Effector memory CD8-positive, alpha-beta T cell (primary cell): Measurements from ENCODE around the gene CLSTN2.

Source experiments
- ATAC-seq: fragments of 150-1000 bp; cut with Tn5 transposase; replicated peaks from 2 replicates; pipeline ENCODE4 v1.10.0; 2021; ENCODE audit warnings: mild to moderate bottlenecking, moderate library complexity
- DNase-seq, 3 experiments: peaks; one replicate each; pipeline ENCODE4 v3.0.0; 2021
- H3K27ac Mint-ChIP-seq, 2 donors: one replicate each; pipeline ENCODE4 v1.8.0; 2022; ENCODE audit warnings: mild to moderate bottlenecking in 2 of 2, mixed read lengths in 2 of 2, moderate library complexity in 2 of 2
- H3K27me3 Mint-ChIP-seq, 2 donors: one replicate each; pipeline ENCODE4 v1.8.0; 2022; ENCODE audit warnings: mixed read lengths in 2 of 2
- H3K36me3 Mint-ChIP-seq: one replicate; pipeline ENCODE4 v1.8.0; 2022; ENCODE audit warnings: mild to moderate bottlenecking, moderate library complexity, mixed read lengths; ENCODE audit not compliant: insufficient read depth
- H3K4me1 Mint-ChIP-seq, 2 donors: one replicate each; pipeline ENCODE4 v1.8.0; 2022; ENCODE audit warnings: low read depth in 2 of 2, mixed read lengths in 2 of 2
- H3K4me3 Mint-ChIP-seq, 2 donors: one replicate each; pipeline ENCODE4 v1.8.0; 2022; ENCODE audit warnings: mild to moderate bottlenecking in 2 of 2, mixed read lengths in 2 of 2, moderate library complexity in 2 of 2
- H3K9me3 Mint-ChIP-seq, 2 donors: one replicate each; pipeline ENCODE4 v1.8.0; 2022; ENCODE audit warnings: mixed read lengths in 2 of 2

Gene CLSTN2

GRCh38 chr3:139994891-139995290 lies 59.9 kb downstream of the CLSTN2 start:
- DNase-seq (no peak), ATAC-seq (no peak)
- no peak overlapping the region for H3K27ac Mint-ChIP-seq
- no peaks in the 10 kb centered on the region for H3K36me3 Mint-ChIP-seq
- H3K9me3 Mint-ChIP-seq: peaks cover 0 to 7% of the 10 kb centered on the region in 2 donors
- H3K4me1 Mint-ChIP-seq: no peaks in the 10 kb centered on the region
- H3K4me3 Mint-ChIP-seq: no peak overlapping the region
- no peaks in the 10 kb centered on the region for H3K27me3 Mint-ChIP-seq

GRCh38 chr3:140004271-140004670 lies 69.3 kb downstream of the CLSTN2 start:
- Mint-ChIP-seq H3K4me1 (no peaks in the 10 kb centered on the region), H3K9me3 (no peaks in the 10 kb centered on the region), H3K27me3 (no peaks in the 10 kb centered on the region), H3K4me3 (no peak overlapping the region), H3K36me3 (no peaks in the 10 kb centered on the region), H3K27ac (no peak overlapping the region)
- no peak for DNase-seq
- ATAC-seq: no peak

DNA sequence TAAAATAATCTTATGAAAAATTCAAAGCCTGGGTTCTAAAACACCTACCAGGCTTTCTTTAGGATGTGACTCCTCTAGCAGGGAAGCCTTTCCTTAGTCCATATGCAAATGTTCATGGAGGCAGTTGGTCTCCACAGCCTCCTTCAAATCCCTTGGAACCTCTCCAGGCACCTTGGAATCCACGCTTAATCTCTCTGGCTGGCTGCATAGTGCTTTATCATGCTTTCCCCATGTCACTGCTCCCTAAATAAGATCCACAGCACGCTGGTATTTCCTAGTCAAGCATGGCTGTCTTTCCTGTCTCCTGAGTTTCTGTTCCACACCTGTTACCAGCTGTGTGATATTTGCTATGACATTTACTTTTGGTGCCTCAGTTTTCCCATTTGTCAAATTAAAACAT lies 71.3 kb downstream of the CLSTN2 start:
- Mint-ChIP-seq H3K9me3 (no peaks in the 10 kb centered on the region), H3K27ac (no peak overlapping the region), H3K36me3 (no peaks in the 10 kb centered on the region), H3K27me3 (peaks cover 0 to under 1% of the 10 kb centered on the region in 2 donors), H3K4me1 (no peaks in the 10 kb centered on the region), H3K4me3 (no peak overlapping the region)
- ATAC-seq (no peak), DNase-seq (no peak)

GRCh38 chr3:140007081-140007480 lies 72.1 kb downstream of the CLSTN2 start:
- Mint-ChIP-seq H3K27ac (no peak overlapping the region), H3K4me3 (no peak overlapping the region), H3K36me3 (no peaks in the 10 kb centered on the region), H3K9me3 (no peaks in the 10 kb centered on the region), H3K4me1 (no peaks in the 10 kb centered on the region), H3K27me3 (peaks cover 0 to 8% of the 10 kb centered on the region in 2 donors)
- ATAC-seq (no peak), DNase-seq (no peak)

DNA sequence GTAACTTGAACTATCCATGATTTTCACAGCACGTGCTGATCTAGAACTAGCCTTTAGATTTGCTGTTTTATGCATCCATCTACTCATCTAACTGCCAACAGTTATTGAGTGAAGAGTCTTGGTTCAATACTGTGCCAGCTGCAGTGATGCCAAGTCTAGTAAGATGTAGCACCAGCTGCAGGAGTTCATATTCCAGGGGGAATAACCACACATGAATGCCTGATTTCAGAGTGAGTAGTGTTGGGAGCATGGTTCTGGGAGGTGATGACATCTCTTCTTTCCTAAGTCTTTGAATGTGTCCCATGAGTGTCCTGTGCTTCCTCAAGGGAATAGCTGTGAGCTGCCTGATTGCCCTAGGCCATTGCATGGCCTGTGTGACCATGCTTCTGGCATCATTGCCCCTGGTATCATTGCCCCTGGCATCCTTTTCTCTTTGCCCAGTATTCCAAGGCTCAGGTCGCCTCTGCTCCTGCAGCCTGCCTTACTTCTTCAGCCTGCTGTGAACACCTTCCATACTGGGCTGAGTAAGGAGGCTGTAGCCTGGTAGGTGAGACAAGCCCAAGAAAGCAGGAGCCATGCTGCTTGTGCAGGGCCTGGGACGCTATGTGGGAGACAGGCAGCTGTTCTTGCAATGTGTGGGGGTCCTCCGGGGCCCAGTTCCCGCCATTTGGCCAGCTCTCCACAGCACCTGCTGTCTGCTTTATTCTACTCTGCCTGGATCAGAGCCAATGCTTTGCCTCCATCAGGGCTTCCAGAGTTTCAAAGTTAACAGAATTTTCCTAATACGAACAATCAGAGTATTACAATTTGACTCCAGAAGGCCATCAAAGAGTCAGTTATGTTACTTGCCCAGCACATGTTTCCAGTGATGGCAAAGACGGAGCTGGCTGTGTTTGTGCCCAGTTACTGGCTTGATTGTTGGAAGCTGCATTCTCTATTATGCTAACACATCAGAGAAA lies 73.2 kb downstream of the CLSTN2 start:
- Mint-ChIP-seq H3K27me3 (peaks cover 0 to 14% of the 10 kb centered on the region in 2 donors), H3K4me3 (no peak overlapping the region), H3K27ac (no peak overlapping the region), H3K36me3 (no peaks in the 10 kb centered on the region), H3K9me3 (no peaks in the 10 kb centered on the region), H3K4me1 (no peaks in the 10 kb centered on the region)
- DNase-seq (no peak), ATAC-seq (no peak)

DNA sequence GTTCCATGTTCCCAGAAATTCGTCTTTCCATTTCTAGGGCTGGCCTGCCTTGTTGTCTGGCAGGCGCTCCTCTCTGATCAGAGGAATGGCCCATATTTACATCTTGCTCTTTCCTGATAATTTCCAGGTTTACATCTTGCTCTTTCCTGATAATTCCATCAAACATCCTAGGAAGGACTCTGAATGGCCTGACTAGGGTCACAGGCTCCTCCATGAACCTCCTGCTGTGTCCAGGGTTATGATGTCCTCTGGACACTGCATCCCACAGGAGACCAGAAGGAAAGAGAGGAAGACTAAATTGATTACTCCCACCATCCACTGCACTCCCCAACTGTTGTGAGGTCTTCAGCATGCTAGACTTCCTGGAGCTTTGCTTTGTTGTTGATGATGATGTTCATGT lies 75.4 kb downstream of the CLSTN2 start:
- H3K27ac Mint-ChIP-seq: no peak overlapping the region
- DNase-seq (no peak), ATAC-seq (no peak)
- no peaks in the 10 kb centered on the region for H3K36me3 Mint-ChIP-seq
- peaks cover 9 to 14% of the 10 kb centered on the region in 2 donors for H3K27me3 Mint-ChIP-seq
- H3K4me1 Mint-ChIP-seq: no peaks in the 10 kb centered on the region
- no peak overlapping the region for H3K4me3 Mint-ChIP-seq
- H3K9me3 Mint-ChIP-seq: no peaks in the 10 kb centered on the region

DNA sequence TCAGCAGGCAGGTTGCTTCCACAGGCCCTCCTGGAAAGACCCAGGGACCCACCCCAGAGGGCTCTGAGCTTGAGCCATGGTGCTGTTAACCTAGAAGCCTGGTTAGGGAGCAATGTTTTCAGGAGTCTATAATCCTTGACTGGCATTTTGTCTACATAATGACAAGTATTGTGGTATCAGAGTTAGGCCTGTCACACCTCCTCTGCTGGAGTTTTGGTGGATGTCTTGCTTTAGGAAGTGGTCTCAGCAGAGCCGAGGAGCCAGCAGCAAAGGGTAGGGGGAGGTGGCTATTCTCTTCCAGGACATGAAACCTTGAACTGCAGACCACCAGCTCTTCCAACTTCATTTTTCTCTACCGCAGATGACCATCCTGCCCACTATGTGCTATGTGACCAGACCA lies 76.1 kb downstream of the CLSTN2 start:
- H3K36me3 Mint-ChIP-seq: no peaks in the 10 kb centered on the region
- no peaks in the 10 kb centered on the region for H3K4me1 Mint-ChIP-seq
- DNase-seq (no peak), ATAC-seq (no peak)
- H3K27me3 Mint-ChIP-seq: peaks cover 9 to 14% of the 10 kb centered on the region in 2 donors
- no peaks in the 10 kb centered on the region for H3K9me3 Mint-ChIP-seq
- H3K27ac Mint-ChIP-seq: no peak overlapping the region
- no peak overlapping the region for H3K4me3 Mint-ChIP-seq

GRCh38 chr3:140011611-140012277 lies 76.8 kb downstream of the CLSTN2 start:
- no peak for ATAC-seq
- Mint-ChIP-seq H3K27ac (no peak overlapping the region), H3K4me1 (no peaks in the 10 kb centered on the region), H3K4me3 (no peak overlapping the region), H3K27me3 (peaks cover 9 to 14% of the 10 kb centered on the region in 2 donors), H3K36me3 (no peaks in the 10 kb centered on the region), H3K9me3 (no peaks in the 10 kb centered on the region)
- no peak for DNase-seq

DNA sequence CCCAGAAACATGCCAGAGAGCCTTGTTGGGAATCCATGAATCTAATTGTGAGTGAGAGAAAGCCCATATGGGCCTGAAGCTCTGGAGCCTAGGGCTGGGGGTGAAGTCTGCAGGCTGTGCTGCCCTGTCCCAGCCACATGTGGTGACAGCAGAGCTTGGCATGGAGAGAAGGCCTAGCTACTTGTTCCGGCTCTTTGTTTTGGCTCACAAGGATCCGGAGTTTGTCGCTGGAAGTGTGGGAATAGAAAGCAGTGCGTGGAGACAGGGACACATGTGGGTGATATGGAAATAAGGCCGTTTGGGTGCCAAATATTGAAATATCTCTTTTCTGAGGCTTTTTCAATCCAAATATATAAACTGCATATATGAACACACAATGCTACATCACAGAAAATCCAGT lies 78.2 kb downstream of the CLSTN2 start:
- DNase-seq (no peak), ATAC-seq (no peak)
- Mint-ChIP-seq H3K4me1 (no peaks in the 10 kb centered on the region), H3K36me3 (no peaks in the 10 kb centered on the region), H3K4me3 (no peak overlapping the region), H3K9me3 (no peaks in the 10 kb centered on the region), H3K27me3 (peaks cover 9 to 14% of the 10 kb centered on the region in 2 donors), H3K27ac (no peak overlapping the region)

DNA sequence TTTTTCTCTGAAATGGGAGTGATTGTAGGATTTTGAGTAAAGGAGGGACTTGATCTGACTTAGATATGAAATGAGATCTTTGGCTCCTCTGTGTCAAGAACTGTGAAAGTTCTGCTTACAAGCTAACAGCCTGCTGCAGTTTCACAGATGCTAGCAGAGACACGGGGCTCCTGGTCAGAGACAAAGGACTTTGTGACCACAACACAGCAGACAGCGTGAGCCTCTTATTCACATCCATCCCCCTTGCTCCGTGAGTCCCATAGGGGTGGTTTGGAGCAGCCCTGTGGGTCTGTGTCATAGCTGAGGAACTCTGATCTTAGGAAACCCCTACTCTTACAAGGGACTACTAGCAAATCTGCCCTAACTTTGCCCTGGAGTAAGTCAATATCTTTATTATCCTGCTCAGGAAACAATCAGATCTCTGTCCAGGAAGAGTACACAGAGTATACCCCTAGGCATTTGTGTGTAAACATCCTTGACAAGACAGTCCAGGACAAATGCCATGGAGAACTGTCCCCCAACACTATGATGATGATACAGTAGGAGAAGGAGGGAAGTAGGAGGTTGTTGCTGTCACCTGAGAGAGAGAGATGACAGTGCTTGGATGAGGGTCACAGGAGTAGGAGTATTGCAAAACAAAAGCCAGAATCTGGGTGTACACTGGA lies 80.0 kb downstream of the CLSTN2 start:
- no peak overlapping the region for H3K27ac Mint-ChIP-seq
- H3K36me3 Mint-ChIP-seq: no peaks in the 10 kb centered on the region
- H3K4me3 Mint-ChIP-seq: no peak overlapping the region
- H3K9me3 Mint-ChIP-seq: no peaks in the 10 kb centered on the region
- ATAC-seq (no peak), DNase-seq (no peak)
- H3K27me3 Mint-ChIP-seq: peaks cover 9 to 14% of the 10 kb centered on the region in 2 donors
- no peaks in the 10 kb centered on the region for H3K4me1 Mint-ChIP-seq

DNA sequence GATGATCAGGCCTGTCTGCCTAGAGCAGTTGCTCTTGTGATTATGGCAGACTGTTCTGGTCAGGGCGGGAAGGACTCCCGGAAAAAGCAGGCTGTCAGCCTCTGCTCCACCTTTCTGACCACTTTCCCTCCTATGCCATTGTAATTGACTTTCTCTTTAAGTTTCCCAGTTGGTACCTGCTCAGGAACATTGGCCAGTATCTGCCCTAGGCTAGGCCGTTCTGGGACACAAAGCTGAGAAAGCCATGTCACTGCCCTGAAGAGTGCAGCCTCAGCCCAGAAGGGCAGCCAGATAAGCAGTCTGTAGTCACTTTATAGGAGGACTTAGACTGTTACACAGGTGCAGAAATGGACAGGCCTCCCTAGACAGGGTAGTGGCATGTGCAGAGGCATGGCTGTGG lies 80.8 kb downstream of the CLSTN2 start:
- Mint-ChIP-seq H3K36me3 (no peaks in the 10 kb centered on the region), H3K9me3 (no peaks in the 10 kb centered on the region), H3K4me1 (no peaks in the 10 kb centered on the region), H3K4me3 (no peak overlapping the region), H3K27ac (no peak overlapping the region), H3K27me3 (peaks cover 9 to 14% of the 10 kb centered on the region in 2 donors)
- ATAC-seq: no peak
- no peak for DNase-seq

DNA sequence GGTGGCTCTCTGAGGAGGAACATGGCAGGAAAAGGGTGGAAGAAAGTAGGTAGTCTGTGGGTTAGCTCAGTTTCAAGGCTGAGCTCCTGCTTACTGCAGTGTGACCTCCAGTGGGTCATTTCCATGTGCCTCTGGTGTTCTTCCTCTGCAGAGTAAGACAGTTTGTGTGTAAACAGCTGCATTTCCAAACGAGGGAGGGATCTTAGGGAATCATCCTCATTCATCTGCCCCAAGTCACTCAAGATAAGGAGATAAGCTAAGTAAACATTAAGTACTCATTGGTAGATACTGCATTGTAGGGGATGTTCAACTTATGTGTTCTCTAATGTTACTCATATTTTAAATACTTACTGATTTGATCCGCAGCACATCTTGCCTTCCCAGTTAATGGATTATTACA lies 83.6 kb downstream of the CLSTN2 start:
- ATAC-seq: no peak
- no peak overlapping the region for H3K27ac Mint-ChIP-seq

GRCh38 chr3:140019946-140020345 lies 85.0 kb downstream of the CLSTN2 start:
- Mint-ChIP-seq H3K4me1 (no peaks in the 10 kb centered on the region), H3K9me3 (peaks cover 0 to 9% of the 10 kb centered on the region in 2 donors), H3K4me3 (no peak overlapping the region), H3K27ac (no peak overlapping the region), H3K36me3 (peaks cover 3% of the 10 kb centered on the region), H3K27me3 (peaks cover 0 to 4% of the 10 kb centered on the region in 2 donors)
- DNase-seq: no peak
- ATAC-seq: no peak

More for the DNA sequence above, 83.6 kb downstream of the CLSTN2 start:
- DNase-seq: no peak
- Mint-ChIP-seq H3K4me1 (no peaks in the 10 kb centered on the region), H3K4me3 (no peak overlapping the region), H3K36me3 (peaks cover under 1% of the 10 kb centered on the region), H3K9me3 (peaks cover 0 to 9% of the 10 kb centered on the region in 2 donors), H3K27me3 (peaks cover 4 to 9% of the 10 kb centered on the region in 2 donors)
